WTC11 (cell line): ENCODE data around the gene SAMM50. TPM values are rescaled to one million over a fixed set of nuclear protein-coding genes. Genes with fewer than 3 reads are reported as not detected.

Source experiments
- ATAC-seq: fragments of 200-7000 bp; cut with Tn5 transposase; 2 replicates; pipeline ENCODE4 v1.10.0; 2021; ENCODE audit warnings: mild to moderate bottlenecking, moderate library complexity
- CTCF ChIA-PET: fragments of 300-600 bp; sonication (Branson Sonifier 250); formaldehyde crosslinking; loops from one replicate; lab custom pipeline; 2021; ENCODE audit warnings: antibody characterized with exemption; lab: Charles Lee
- POLR2A ChIA-PET: fragments of 350-600 bp; sonication (Branson Sonifier 250); formaldehyde crosslinking; loops from one replicate; lab custom pipeline; 2021; ENCODE audit warnings: antibody characterized with exemption; lab: Charles Lee
- DNase-seq: peaks from one replicate; pipeline ENCODE4 v3.0.0; 2021; ENCODE audit warnings: low spot score
- H3K27ac Mint-ChIP-seq: 2 replicates; pipeline ENCODE4 v1.8.0; 2021; ENCODE audit warnings: mixed read lengths
- H3K27me3 Mint-ChIP-seq: 2 replicates; pipeline ENCODE4 v1.8.0; 2021; ENCODE audit warnings: low read depth, mild to moderate bottlenecking, moderate library complexity, mixed read lengths
- H3K36me3 Mint-ChIP-seq: 2 replicates; pipeline ENCODE4 v1.8.0; 2021; ENCODE audit warnings: mixed read lengths
- H3K4me1 Mint-ChIP-seq: 2 replicates; pipeline ENCODE4 v1.8.0; 2022; ENCODE audit warnings: mixed read lengths
- H3K4me3 Mint-ChIP-seq: 2 replicates; pipeline ENCODE4 v1.8.0; 2021; ENCODE audit warnings: mild to moderate bottlenecking, moderate library complexity, mixed read lengths
- H3K9me3 Mint-ChIP-seq: 2 replicates; pipeline ENCODE4 v1.8.0; 2021; ENCODE audit warnings: mixed read lengths
- AFF4 ChIP-seq: sonication (generic); formaldehyde crosslinking; IDR thresholded peaks from 2 replicates; pipeline ENCODE4 v1.8.1; 2023; ENCODE audit warnings: mild to moderate bottlenecking, missing genetic modification reagents, borderline replicate concordance
- AR ChIP-seq: fragments of 250-450 bp; sonication (Bioruptor Pico); IDR thresholded peaks from 2 replicates; pipeline ENCODE4 v1.9.0; 2021; ENCODE audit warnings: mild to moderate bottlenecking
- EMX1 ChIP-seq: fragments of 250-450 bp; sonication (Bioruptor Pico); IDR thresholded peaks from 2 replicates; pipeline ENCODE4 v1.8.0; 2021; ENCODE audit warnings: mild to moderate bottlenecking
- FOXJ3 ChIP-seq: sonication (generic); formaldehyde crosslinking; IDR thresholded peaks from 2 replicates; pipeline ENCODE4 v1.9.0; 2021; ENCODE audit warnings: missing genetic modification reagents, mild to moderate bottlenecking, borderline replicate concordance
- GTF2I ChIP-seq: fragments of 250-450 bp; sonication (Bioruptor Pico); conservative IDR thresholded peaks from 2 replicates; pipeline ENCODE4 v1.4.0; 2021; ENCODE audit warnings: mild to moderate bottlenecking
- HMGXB4 ChIP-seq: sonication (generic); formaldehyde crosslinking; IDR thresholded peaks from 2 replicates; pipeline ENCODE4 v1.8.1; 2023; ENCODE audit warnings: mild to moderate bottlenecking, moderate library complexity, missing genetic modification reagents
- SMAD3 ChIP-seq: sonication (generic); formaldehyde crosslinking; IDR thresholded peaks from 2 replicates; pipeline ENCODE4 v1.8.0; 2022; ENCODE audit warnings: missing genetic modification reagents, mild to moderate bottlenecking, borderline replicate concordance
- SOX15 ChIP-seq: fragments of 250-450 bp; sonication (Bioruptor Pico); IDR thresholded peaks from 2 replicates; pipeline ENCODE4 v1.9.0; 2021; ENCODE audit warnings: mild to moderate bottlenecking
- SP1 ChIP-seq: sonication (generic); formaldehyde crosslinking; conservative IDR thresholded peaks from 2 replicates; pipeline ENCODE4 v1.8.1; 2022; ENCODE audit warnings: missing genetic modification reagents
- TCF7 ChIP-seq: sonication (generic); formaldehyde crosslinking; IDR thresholded peaks from 2 replicates; pipeline ENCODE4 v1.8.0; 2022; ENCODE audit warnings: mild to moderate bottlenecking, low read depth, missing genetic modification reagents, moderate library complexity
- USF1 ChIP-seq: sonication (generic); formaldehyde crosslinking; IDR thresholded peaks from 2 replicates; pipeline ENCODE4 v1.8.0; 2022; ENCODE audit warnings: mild to moderate bottlenecking, missing genetic modification reagents
- USF2 ChIP-seq: sonication (generic); formaldehyde crosslinking; IDR thresholded peaks from 2 replicates; pipeline ENCODE4 v1.8.1; 2023; ENCODE audit warnings: mild to moderate bottlenecking, missing genetic modification reagents, moderate library complexity
- ZNF138 ChIP-seq: sonication (generic); formaldehyde crosslinking; conservative IDR thresholded peaks from 2 replicates; pipeline ENCODE4 v1.8.1; 2022; ENCODE audit warnings: mild to moderate bottlenecking, moderate library complexity, missing genetic modification reagents
- ZNF263 ChIP-seq: sonication (generic); formaldehyde crosslinking; IDR thresholded peaks from 2 replicates; pipeline ENCODE4 v1.8.1; 2022; ENCODE audit warnings: low read depth, mild to moderate bottlenecking, moderate library complexity, missing genetic modification reagents
- ZNF281 ChIP-seq: sonication (generic); formaldehyde crosslinking; IDR thresholded peaks from 2 replicates; pipeline ENCODE4 v1.8.0; 2023; ENCODE audit warnings: mild to moderate bottlenecking, missing genetic modification reagents
- total RNA-seq: library from RNA; stranded (reverse); gene quantifications from 3 replicates; pipeline ENCODE4 v1.2.3, GENCODE V29; 2021

Gene SAMM50
- total RNA-seq, 1 experiment from 2014 or later, result 72.1 TPM

- TF ChIP-seq ZNF281 (no peak), GTF2I (CRISPR knock-in tag) (no peak), ZNF138 (no peak), EMX1 (CRISPR knock-in tag) (no peak), ZNF263 (CRISPR knock-in tag) (no peak), USF1 (CRISPR knock-in tag) (no peak)
Observed at GRCh38 chr22:43983808-43984207, 28.6 kb downstream of the SAMM50 start (continued).

- Mint-ChIP-seq H3K4me1 (no peaks in the 10 kb centered on the region), H3K27ac (0 out of 2 replicates have a peak overlapping the region, but pooled peaks have one; percentile 38), H3K36me3 (peaks cover 48% of the 10 kb centered on the region), H3K27me3 (no peaks in the 10 kb centered on the region), H3K4me3 (no peak overlapping the region), H3K9me3 (no peaks in the 10 kb centered on the region)
- CTCF ChIA-PET, result interaction anchor here (1.6 kb wide), 1 partner anchor 40 kb away, joined by 5 read pairs; no protein-coding TSS in a partner anchor
- ATAC-seq (no peak), DNase-seq (no peak)
- POLR2A ChIA-PET, result interaction anchor here (0.7 kb wide), 1 partner anchor 44 kb away, joined by 3 read pairs; no protein-coding TSS in a partner anchor
- no peak for TF ChIP-seq TCF7 (CRISPR knock-in tag)
- TF ChIP-seq FOXJ3, result no peak
- no peak for TF ChIP-seq SMAD3 (CRISPR knock-in tag)
- TF ChIP-seq AFF4 (CRISPR knock-in tag), result no peak
- no peak for TF ChIP-seq HMGXB4 (CRISPR knock-in tag)
- no peak for TF ChIP-seq SOX15 (CRISPR knock-in tag)
- no peak for TF ChIP-seq USF2 (CRISPR knock-in tag)
- TF ChIP-seq AR (CRISPR knock-in tag), result no peak
- no peak for TF ChIP-seq SP1
Observed at GRCh38 chr22:43985532-43985931, 30.3 kb downstream of the SAMM50 start.
